Upper lobe of left lung (tissue), 6 donors: Measurements from ENCODE around the gene GSX2. TPM values are rescaled to one million over a fixed set of nuclear protein-coding genes. Genes with fewer than 3 reads are reported as not detected.
A peak's percentile ranks its signal among the peaks of the same experiment; 100 is the strongest.

Experiments used
- ATAC-seq, 2 donors: fragments of 200-7000 bp; cut with Tn5 transposase; one replicate each; pipeline ENCODE4 v1.9.1; 2022; ENCODE audit warnings: mild to moderate bottlenecking in 2 of 2, moderate library complexity in 2 of 2; ENCODE audit not compliant: low FRiP score in 2 of 2
- DNase-seq, 2 donors: peaks; one replicate each; pipeline ENCODE4 v3.0.0-alpha.2; 2019 to 2020
- H3K27ac ChIP-seq, 4 donors: fragments of 200-600 bp; sonication (generic); one replicate each; pipeline ENCODE4 v1.5.1; 2016 to 2019
- H3K27me3 ChIP-seq, 4 donors: fragments of 200-600 bp; sonication (generic); one replicate each; pipeline ENCODE4 v1.5.1; 2017 to 2019
- H3K36me3 ChIP-seq, 4 donors: fragments of 200-600 bp; sonication (generic); one replicate each; pipeline ENCODE4 v1.5.1; 2016 to 2019
- H3K4me1 ChIP-seq, 4 donors: fragments of 200-600 bp; sonication (generic); one replicate each; pipeline ENCODE4 v1.5.1; 2018 to 2019
- H3K4me3 ChIP-seq, 4 donors: fragments of 200-600 bp; sonication (generic); one replicate each; pipeline ENCODE4 v1.5.1; 2017 to 2019; ENCODE audit warnings: mild to moderate bottlenecking in 2 of 4, moderate library complexity in 1 of 4
- H3K9me3 ChIP-seq, 4 donors: fragments of 200-600 bp; sonication (generic); one replicate each; pipeline ENCODE4 v1.5.1; 2018 to 2019
- EP300 ChIP-seq, 4 donors: sonication (generic); formaldehyde crosslinking; IDR thresholded peaks; one replicate each; pipeline ENCODE4 v1.5.1; 2017; ENCODE audit warnings: antibody characterized with exemption in 4 of 4, control low read depth in 2 of 4
- POLR2A ChIP-seq, 4 donors: fragments of 450-650 bp; IDR thresholded peaks; one replicate each; pipeline ENCODE4 v1.5.1; 2016 to 2017; ENCODE audit warnings: antibody characterized with exemption in 4 of 4, mild to moderate bottlenecking in 2 of 4
- POLR2AphosphoS5 ChIP-seq, 2 donors: sonication (generic); formaldehyde crosslinking; IDR thresholded peaks; one replicate each; pipeline ENCODE4 v1.5.1; 2017; ENCODE audit warnings: antibody characterized with exemption in 2 of 2
- WGBS, 2 donors: methylation state at CpG; one replicate each; pipeline ENCODE4 v1.1.5; 2017 to 2018; 5-methylcytosine and 5-hydroxymethylcytosine counted together
- total RNA-seq, 6 donors: library from RNA; depleted of rRNA in 4 of 6; stranded (reverse); fragments of >200 nt in 4 of 6; gene quantifications; one replicate each; pipeline versions ENCODE4 v1.1.0 to v1.2.1, GENCODE V29; 2016 to 2021
- TF ChIP-seq, protein P1 (sequence below), 6 experiments: fragments of 450-650 bp in 4 of 6; fragments of 200-600 bp in 2 of 6; sonication (generic) in 2 of 6; IDR thresholded peaks; one replicate each; pipeline ENCODE4 v1.5.1; 2016 to 2019; ENCODE audit warnings: antibody characterized with exemption in 6 of 6
- donor health status: DM: no; HTN: no; CAD: no; lungs with moderate emphysema.
- donor health status: DM: no; HTN: yes; CAD: no; lungs with severe emphysema.

GSX2 gene
- total RNA-seq, 6 donors from 2014 or later: not detected

DNA sequence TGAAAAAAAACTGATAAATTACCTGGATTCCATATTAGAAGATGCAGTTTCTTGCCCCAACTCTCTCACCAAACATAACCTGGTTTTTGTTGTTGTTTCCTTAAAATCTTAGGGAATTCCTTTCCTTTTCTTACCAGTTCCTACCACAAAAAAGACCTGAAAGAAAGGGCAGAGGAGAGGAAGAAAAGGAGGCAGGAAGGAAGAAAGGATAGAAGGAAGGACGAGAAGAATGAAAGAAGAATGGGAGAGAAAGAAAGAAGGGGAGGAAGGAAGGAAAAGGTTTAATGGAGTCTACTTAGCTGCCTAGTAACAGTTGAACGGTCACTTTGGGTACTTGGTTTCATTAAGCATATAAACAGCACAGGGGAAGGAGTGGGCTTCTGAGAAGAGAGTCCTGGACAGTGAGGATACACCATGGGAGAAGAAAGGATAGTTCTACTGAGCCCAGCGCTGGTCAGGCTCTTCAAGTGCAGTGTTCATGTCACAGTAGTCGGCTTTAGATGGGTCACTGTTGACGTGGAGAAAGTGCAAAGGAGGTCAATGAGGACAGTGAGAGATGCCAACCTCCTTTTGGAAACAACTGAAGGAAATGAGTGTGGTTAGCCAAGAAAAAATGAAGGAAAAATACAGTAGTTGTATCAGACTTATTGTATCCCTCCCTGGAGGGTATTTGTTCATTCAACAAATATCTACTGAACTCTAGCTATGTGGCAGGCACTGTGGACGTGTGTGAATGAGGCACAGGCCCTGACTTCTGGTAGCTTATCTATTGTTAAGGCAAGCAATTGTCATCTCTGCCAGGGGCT, 34.5 kb upstream of the GSX2 start:
- ATAC-seq (no peak), DNase-seq (no peak)
- H3K9me3 ChIP-seq: no peaks in the 10 kb centered on the region
- H3K27me3 ChIP-seq: no peaks in the 10 kb centered on the region
- peaks cover 22 to 30% (median 28%) of the 10 kb centered on the region in 4 donors for H3K4me1 ChIP-seq
- 43 to 54% methylated on average over 6 of the region's 6 CpGs for whole genome bisulfite sequencing, 2 donors
- no peaks in the 10 kb centered on the region for H3K36me3 ChIP-seq
- H3K4me3 ChIP-seq: peak overlapping the region in 3 of 4 donors; percentile 67 to 95 (median 83)
- TF ChIP-seq, protein P1, sequence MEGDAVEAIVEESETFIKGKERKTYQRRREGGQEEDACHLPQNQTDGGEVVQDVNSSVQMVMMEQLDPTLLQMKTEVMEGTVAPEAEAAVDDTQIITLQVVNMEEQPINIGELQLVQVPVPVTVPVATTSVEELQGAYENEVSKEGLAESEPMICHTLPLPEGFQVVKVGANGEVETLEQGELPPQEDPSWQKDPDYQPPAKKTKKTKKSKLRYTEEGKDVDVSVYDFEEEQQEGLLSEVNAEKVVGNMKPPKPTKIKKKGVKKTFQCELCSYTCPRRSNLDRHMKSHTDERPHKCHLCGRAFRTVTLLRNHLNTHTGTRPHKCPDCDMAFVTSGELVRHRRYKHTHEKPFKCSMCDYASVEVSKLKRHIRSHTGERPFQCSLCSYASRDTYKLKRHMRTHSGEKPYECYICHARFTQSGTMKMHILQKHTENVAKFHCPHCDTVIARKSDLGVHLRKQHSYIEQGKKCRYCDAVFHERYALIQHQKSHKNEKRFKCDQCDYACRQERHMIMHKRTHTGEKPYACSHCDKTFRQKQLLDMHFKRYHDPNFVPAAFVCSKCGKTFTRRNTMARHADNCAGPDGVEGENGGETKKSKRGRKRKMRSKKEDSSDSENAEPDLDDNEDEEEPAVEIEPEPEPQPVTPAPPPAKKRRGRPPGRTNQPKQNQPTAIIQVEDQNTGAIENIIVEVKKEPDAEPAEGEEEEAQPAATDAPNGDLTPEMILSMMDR (IDR thresholded peaks at IDR 0.05): no peak
- TF ChIP-seq EP300 (IDR thresholded peaks at IDR 0.05) (no peak), POLR2A (IDR thresholded peaks at IDR 0.05) (no peak), POLR2AphosphoS5 (IDR thresholded peaks at IDR 0.05) (no peak)
- H3K27ac ChIP-seq: peak overlapping the region; percentile 94 to 98 (median 97)

DNA sequence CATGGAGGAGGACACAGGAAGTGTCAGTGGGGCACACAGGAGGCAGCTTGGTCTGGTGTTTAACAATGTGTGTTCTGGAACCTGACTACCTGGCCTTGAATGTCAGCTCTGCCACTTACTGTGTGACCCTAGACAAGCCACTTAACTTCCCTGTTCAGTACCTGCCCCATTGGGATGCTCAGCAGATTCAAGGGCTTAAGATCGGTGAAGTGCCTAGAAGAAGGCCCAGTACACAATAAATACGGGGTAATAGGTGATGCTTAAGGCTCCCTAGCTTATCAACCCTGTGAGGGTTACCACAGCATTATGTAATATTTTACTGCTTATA, 33.9 kb upstream of the GSX2 start:
- Histone ChIP-seq H3K9me3 (no peaks in the 10 kb centered on the region), H3K27me3 (no peaks in the 10 kb centered on the region), H3K36me3 (no peaks in the 10 kb centered on the region), H3K4me3 (no peak overlapping the region), H3K27ac (peak overlapping the region; percentile 94 to 98 (median 97)), H3K4me1 (peaks cover 21 to 29% (median 24%) of the 10 kb centered on the region in 4 donors)
- TF ChIP-seq POLR2A (IDR thresholded peaks at IDR 0.05) (no peak), EP300 (IDR thresholded peaks at IDR 0.05) (no peak), POLR2AphosphoS5 (IDR thresholded peaks at IDR 0.05) (no peak)
- TF ChIP-seq, protein P1 (IDR thresholded peaks at IDR 0.05): no peak
- whole genome bisulfite sequencing, 2 donors: 78 to 88% methylated on average over 2 of the region's 2 CpGs
- DNase-seq: no peak
- ATAC-seq: no peak

DNA sequence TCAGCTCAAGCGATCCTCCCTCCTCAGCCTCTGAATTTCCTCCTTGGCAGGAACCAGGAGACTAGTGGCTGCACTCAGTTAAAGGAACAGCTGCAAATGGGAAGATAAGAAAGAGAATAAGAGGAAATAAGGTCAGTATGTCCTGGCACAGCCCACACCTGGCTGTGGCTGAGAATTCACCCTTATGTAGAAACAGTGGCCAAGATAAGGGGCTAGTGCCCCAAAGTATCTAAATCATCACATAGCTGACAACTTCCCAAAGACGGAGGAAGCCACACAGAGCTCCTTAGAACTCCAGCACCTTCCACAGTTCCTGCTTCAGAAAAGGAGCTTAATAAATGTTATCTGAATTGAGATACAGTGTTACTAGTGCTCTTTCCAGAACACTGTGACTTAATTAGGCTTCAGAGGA, 33.2 kb upstream of the GSX2 start:
- H3K27ac ChIP-seq: peak overlapping the region in 3 of 4 donors; percentile 19 to 72 (median 46)
- ATAC-seq: no peak
- no peaks in the 10 kb centered on the region for H3K27me3 ChIP-seq
- no peak for DNase-seq
- no peaks in the 10 kb centered on the region for H3K9me3 ChIP-seq
- H3K4me1 ChIP-seq: peaks cover 14 to 23% (median 19%) of the 10 kb centered on the region in 4 donors
- H3K4me3 ChIP-seq: no peak overlapping the region
- WGBS, 2 donors: 44 to 47% methylated on average over 2 of the region's 2 CpGs
- TF ChIP-seq POLR2AphosphoS5 (IDR thresholded peaks at IDR 0.05) (no peak), EP300 (IDR thresholded peaks at IDR 0.05) (no peak), POLR2A (IDR thresholded peaks at IDR 0.05) (no peak)
- TF ChIP-seq, protein P1 (IDR thresholded peaks at IDR 0.05): no peak
- H3K36me3 ChIP-seq: no peaks in the 10 kb centered on the region

DNA sequence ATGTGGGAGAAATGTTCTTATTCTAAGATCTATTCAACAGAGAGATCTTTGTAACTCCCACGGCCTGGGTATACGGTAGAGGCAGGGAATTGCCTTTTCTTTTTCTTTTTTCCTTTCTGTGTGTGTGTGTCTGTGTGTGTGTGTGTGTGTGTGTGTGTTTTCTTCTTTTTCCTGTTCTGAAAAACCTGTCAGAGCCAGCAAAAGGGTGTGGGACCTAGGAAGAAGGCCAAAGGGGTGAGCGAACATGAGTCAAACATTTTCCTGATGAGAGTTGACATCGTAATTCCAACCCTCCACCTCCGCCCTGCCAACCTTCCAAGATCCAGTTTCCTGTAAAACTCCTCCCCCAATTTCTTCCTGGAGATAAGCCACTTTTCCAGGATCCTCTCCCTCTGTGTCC, 32.8 kb upstream of the GSX2 start:
- Histone ChIP-seq H3K4me3 (no peak overlapping the region), H3K4me1 (peaks cover 13 to 19% (median 16%) of the 10 kb centered on the region in 4 donors), H3K9me3 (no peaks in the 10 kb centered on the region), H3K36me3 (no peaks in the 10 kb centered on the region), H3K27ac (peak overlapping the region in 3 of 4 donors; percentile 19 to 72 (median 46)), H3K27me3 (no peaks in the 10 kb centered on the region)
- DNase-seq (no peak), ATAC-seq (peak in 1 of 2 donors; percentile 3)
- TF ChIP-seq POLR2AphosphoS5 (IDR thresholded peaks at IDR 0.05) (no peak), POLR2A (IDR thresholded peaks at IDR 0.05) (no peak), EP300 (IDR thresholded peaks at IDR 0.05) (no peak)
- TF ChIP-seq, protein P1 (IDR thresholded peaks at IDR 0.05): no peak
- WGBS, 2 donors: 67 to 70% methylated on average over 5 of the region's 5 CpGs
